HepG2 (cell line): ENCODE measurements around the gene C22orf15. TPM values are rescaled to one million over a fixed set of nuclear protein-coding genes. Genes with fewer than 3 reads are reported as not detected.
A peak's percentile ranks its signal among the peaks of the same experiment; 100 is the strongest.

Experiments
- ARID4A ChIP-seq: sonication (generic); formaldehyde crosslinking; IDR thresholded peaks from 2 replicates; pipeline ENCODE4 v1.5.0; 2020; ENCODE audit warnings: mild to moderate bottlenecking, missing genetic modification reagents, borderline replicate concordance
- GATAD1 ChIP-seq: IDR thresholded peaks from 2 replicates; pipeline ENCODE4 v1.6.1; 2016; ENCODE audit warnings: missing genetic modification reagents, missing compliant biosample characterization
- HMGXB4 ChIP-seq, 2 experiments: sonication (generic) in 1 of 2; formaldehyde crosslinking in 1 of 2; IDR thresholded peaks; 2 replicates each; pipeline versions ENCODE4 v1.4.0 to v1.6.1; 2018 to 2020; ENCODE audit warnings: missing genetic modification reagents in 2 of 2, borderline replicate concordance in 1 of 2, low read depth in 1 of 2, mild to moderate bottlenecking in 1 of 2, missing biosample characterization in 1 of 2
- HNF1A ChIP-seq, 2 experiments: sonication (generic) in 1 of 2; formaldehyde crosslinking in 1 of 2; IDR thresholded peaks; 2 replicates each; pipeline versions ENCODE4 v1.4.0 to v1.6.1; 2016 to 2020; ENCODE audit warnings: borderline replicate concordance in 1 of 2, low read depth in 1 of 2, mild to moderate bottlenecking in 1 of 2, missing genetic modification reagents in 1 of 2
- ZNF354B ChIP-seq: sonication (generic); formaldehyde crosslinking; IDR thresholded peaks from 2 replicates; pipeline ENCODE4 v1.8.0; 2022; ENCODE audit warnings: mild to moderate bottlenecking, missing genetic modification reagents
- ZNF431 ChIP-seq: sonication (generic); formaldehyde crosslinking; IDR thresholded peaks from 2 replicates; pipeline ENCODE4 v1.9.0; 2022; ENCODE audit warnings: missing genetic modification reagents, low read depth, mild to moderate bottlenecking, borderline replicate concordance
- ZNF574 ChIP-seq: sonication (generic); formaldehyde crosslinking; IDR thresholded peaks from 2 replicates; pipeline ENCODE4 v1.4.0; 2020; ENCODE audit warnings: missing genetic modification reagents
- ZNF691 ChIP-seq: sonication (generic); formaldehyde crosslinking; IDR thresholded peaks from 2 replicates; pipeline ENCODE4 v1.4.0; 2020; ENCODE audit warnings: missing genetic modification reagents, low read depth, mild to moderate bottlenecking, borderline replicate concordance
- polyA plus RNA-seq, 8 experiments: library from polyadenylated mRNA; depleted of rRNA in 3 of 8; stranded (reverse) in 7 of 8; unstranded in 1 of 8; fragments of >200 nt; fragmentation: Illumina TruSeq in 4 of 8; extraction: Trizol in 4 of 8; gene quantifications; 2 replicates each; pipeline versions ENCODE4 v1.2.1 to v1.2.3, GENCODE V29; 2011 to 2016; ENCODE audit warnings: low read depth in 4 of 8, missing spikeins in 1 of 8, mixed read lengths in 1 of 8; ENCODE audit not compliant: insufficient read depth in 1 of 8
- total RNA-seq, 5 experiments: library from RNA; depleted of rRNA; stranded (reverse); fragments of >200 nt; fragmentation: Illumina TruSeq; extraction: Trizol; gene quantifications; 2 replicates each; pipeline ENCODE4 v1.2.3, GENCODE V29; 2016; ENCODE audit warnings: low read depth in 1 of 5

C22orf15 gene
- total and polyA plus RNA-seq, 2 of the 13 experiments (the other 11 are each of a cell fraction or from before 2014, with no cell fraction given), result not detected

GRCh38 chr22:23769321-23769965 is 6.7 kb downstream of the C22orf15 start (continued):
- no peak for TF ChIP-seq HNF1A (IDR thresholded peaks at IDR 0.05; ENCODE audit: low read depth)
- TF ChIP-seq HNF1A (CRISPR knock-in tag; IDR thresholded peaks at IDR 0.05; ENCODE audit: borderline replicate concordance), result no peak
- TF ChIP-seq ZNF431 (CRISPR knock-in tag), result peak; percentile 90; the same call in 1 of the 2 replicates
- no peak for TF ChIP-seq GATAD1 (CRISPR knock-in tag)
- 0 out of 2 replicates have a peak, but pooled peaks have one; percentile 22 for TF ChIP-seq ARID4A (CRISPR knock-in tag)
- TF ChIP-seq ZNF691 (CRISPR knock-in tag), result no peak
- TF ChIP-seq HMGXB4 (CRISPR knock-in tag; IDR thresholded peaks at IDR 0.05; ENCODE audit: borderline replicate concordance in 1 of 2, low read depth in 1 of 2), result no peak
- TF ChIP-seq ZNF574 (CRISPR knock-in tag), result no peak
- no peak for TF ChIP-seq ZNF354B (CRISPR knock-in tag)
